GDM1 (cell line): Measurements from ENCODE around the gene SFRP5.

Experiments
- DNase-seq: peaks from one replicate; lab custom pipeline; 2025; lab: John Stamatoyannopoulos, UW

Gene SFRP5

GRCh38 chr10:97785231-97785630, 13.4 kb upstream of the SFRP5 start:
- no peak for DNase-seq

- no peak for DNase-seq
These were observed 12.5 kb upstream of the SFRP5 start for GRCh38 chr10:97784200-97784810.

- DNase-seq: no peak
These were observed 10.8 kb upstream of the SFRP5 start for GRCh38 chr10:97782455-97783228.

GRCh38 chr10:97781618-97782331, 10.0 kb upstream of the SFRP5 start:
- DNase-seq: no peak

- DNase-seq: no peak
These were observed 9.2 kb upstream of the SFRP5 start for GRCh38 chr10:97780841-97781617.

GRCh38 chr10:97779975-97780374, 8.2 kb upstream of the SFRP5 start:
- no peak for DNase-seq

GRCh38 chr10:97779492-97779891, 7.7 kb upstream of the SFRP5 start:
- DNase-seq: no peak

GRCh38 chr10:97778452-97779302, 6.9 kb upstream of the SFRP5 start:
- DNase-seq: no peak

GRCh38 chr10:97777143-97777542, 5.3 kb upstream of the SFRP5 start:
- DNase-seq: no peak

GRCh38 chr10:97774811-97775294, 3.1 kb upstream of the SFRP5 start:
- DNase-seq: no peak

- no peak for DNase-seq
These were observed 1.3 kb upstream of the SFRP5 start for GRCh38 chr10:97773096-97773495.

GRCh38 chr10:97771055-97771891, 526 bp downstream of the SFRP5 start:
- no peak for DNase-seq

- no peak for DNase-seq
These were observed 1.5 kb downstream of the SFRP5 start for GRCh38 chr10:97770255-97770654.

- DNase-seq: no peak
These were observed 3.2 kb downstream of the SFRP5 start for GRCh38 chr10:97768322-97769315.

- no peak for DNase-seq
These were observed 4.5 kb downstream of the SFRP5 start for GRCh38 chr10:97766996-97767924.

GRCh38 chr10:97766106-97766810, 5.5 kb downstream of the SFRP5 start:
- no peak for DNase-seq

GRCh38 chr10:97765201-97765600, 6.6 kb downstream of the SFRP5 start:
- DNase-seq: no peak
